ENCODE data around the gene GOLIM4. TPM values are rescaled to one million over a fixed set of nuclear protein-coding genes. Genes with fewer than 3 reads are reported as not detected.
A peak's percentile ranks its signal among the peaks of the same experiment; 100 is the strongest.

Gene GOLIM4
- polyA plus RNA-seq, 1 of the 3 experiments (the other 2 are of a cell fraction) = 42.3 TPM

DNA sequence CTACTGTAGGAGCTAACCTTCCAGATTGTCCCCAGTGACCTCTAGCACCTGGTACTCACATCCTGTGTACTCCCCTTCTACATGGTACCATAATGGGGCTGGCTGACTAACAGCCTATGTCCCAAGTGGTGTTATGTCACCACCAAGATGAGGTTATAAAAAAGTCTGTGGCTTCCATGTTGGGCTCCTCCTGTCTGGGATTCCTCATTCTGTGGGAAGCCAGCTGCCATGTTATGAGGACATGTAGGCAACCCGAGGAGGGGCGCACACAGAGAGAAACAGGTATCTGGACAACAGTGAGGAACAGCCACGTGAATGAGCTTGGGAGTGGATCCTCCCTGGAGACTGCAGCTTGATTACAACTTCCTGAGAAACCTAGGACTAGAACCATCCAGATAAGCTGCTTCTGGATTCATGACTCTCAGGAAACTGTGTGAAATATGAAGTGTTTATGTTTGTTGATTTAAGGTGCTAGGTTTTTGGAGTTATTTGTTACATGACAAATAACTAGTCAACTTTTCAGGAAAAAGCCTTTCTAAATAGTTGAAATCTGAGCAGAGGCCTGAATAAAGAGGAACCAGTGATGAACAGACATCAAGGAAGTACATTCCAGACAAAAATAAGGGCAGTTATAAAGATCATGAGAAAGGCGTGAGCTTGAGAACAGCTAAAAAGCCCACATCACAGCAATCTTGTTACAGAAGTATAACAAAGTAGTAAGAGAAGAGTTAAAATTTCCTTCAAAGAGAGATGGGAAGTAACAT, 21.7 kb downstream of the GOLIM4 start (continued):
- TF ChIP-seq IRF3 (IDR thresholded peaks at IDR 0.05; ENCODE audit: low read depth, low read length) = no peak
- TF ChIP-seq FOSL2 (IDR thresholded peaks at IDR 0.05; ENCODE audit: borderline replicate concordance, low read depth) = no peak
- TF ChIP-seq, protein P1, sequence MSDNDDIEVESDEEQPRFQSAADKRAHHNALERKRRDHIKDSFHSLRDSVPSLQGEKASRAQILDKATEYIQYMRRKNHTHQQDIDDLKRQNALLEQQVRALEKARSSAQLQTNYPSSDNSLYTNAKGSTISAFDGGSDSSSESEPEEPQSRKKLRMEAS (IDR thresholded peaks at IDR 0.05; ENCODE audit: low read depth) = no peak
- TF ChIP-seq TEAD4 (IDR thresholded peaks at IDR 0.05; ENCODE audit: borderline replicate concordance, insufficient read depth) = no peak
- TF ChIP-seq GABPA (IDR thresholded peaks at IDR 0.05; ENCODE audit: low read depth) = no peak

DNA sequence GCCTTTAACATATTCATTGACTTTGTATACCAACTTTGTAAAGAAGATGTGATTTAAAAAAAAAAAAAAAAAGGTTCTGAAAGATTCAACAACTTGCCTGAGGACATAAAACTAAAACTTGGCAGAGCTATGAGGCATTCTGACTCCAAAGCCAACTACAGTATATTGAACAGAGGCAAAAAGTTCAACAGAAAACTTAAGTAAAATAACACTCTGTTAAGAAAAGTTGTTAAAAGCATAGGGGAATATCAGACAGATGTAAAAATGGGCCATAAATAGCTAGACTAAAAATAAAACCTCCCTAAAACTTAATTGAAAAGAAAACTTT, 23.4 kb downstream of the GOLIM4 start:
- H3K4me3 ChIP-seq (ENCODE audit: low read depth in 2 of 2, low read length in 1 of 2) = no peak overlapping the region
- H3K4me2 ChIP-seq = peak overlapping the region; percentile 46; the same call in 1 of the 2 replicates
- H3K4me1 ChIP-seq (ENCODE audit: control insufficient read depth in 1 of 2, insufficient read depth in 2 of 2, low read depth in 1 of 2, low read length in 1 of 2) = peaks cover 4 to 13% of the 10 kb centered on the region in 2 experiments; a peak in 3 of 4 replicates
- ChIA-PET CTCF (interaction anchor here (1.6 kb wide), 1 partner anchor 24 kb away, joined by 3 read pairs; no protein-coding TSS in a partner anchor), POLR2A (no interaction called here)
- H3K9me3 ChIP-seq = no peaks in the 10 kb centered on the region
- peak overlapping the region; percentile 39 to 89 for H3K27ac ChIP-seq (ENCODE audit: low read depth in 2 of 2, low read length in 1 of 2)
- peaks cover 92% of the 10 kb centered on the region for H3K79me2 ChIP-seq (ENCODE audit: insufficient read depth)
- no peak overlapping the region; the same call in 1 of the 2 replicates for H3K9ac ChIP-seq
- H4K20me1 ChIP-seq (ENCODE audit: insufficient read depth) = peaks cover 6% of the 10 kb centered on the region; the same call in 1 of the 2 replicates
- no peaks in the 10 kb centered on the region for H3K9me2 ChIP-seq
- H3F3A ChIP-seq (replicated peaks; ENCODE audit: insufficient read depth) = peaks cover 18% of the 10 kb centered on the region
- no peaks in the 10 kb centered on the region for H3K27me3 ChIP-seq (ENCODE audit: insufficient read depth)
- H3K36me3 ChIP-seq (replicated peaks in 1 of 2; ENCODE audit: control insufficient read depth in 1 of 2, insufficient read depth in 2 of 2, low read length in 1 of 2) = peaks cover 0 to 2% of the 10 kb centered on the region in 2 experiments
- no peak overlapping the region for H2AFZ ChIP-seq (ENCODE audit: low read depth)
- no peak for DNase-seq
- TF ChIP-seq EP300 (IDR thresholded peaks at IDR 0.05; ENCODE audit: borderline replicate concordance in 1 of 2, low read depth in 1 of 2, low read length in 1 of 2) = no peak
- TF ChIP-seq CHD2 (IDR thresholded peaks at IDR 0.05; ENCODE audit: low read length, partially characterized antibody) = no peak
- no peak for TF ChIP-seq RXRA (IDR thresholded peaks at IDR 0.05; ENCODE audit: borderline replicate concordance, low read depth)
- TF ChIP-seq RFX5 (IDR thresholded peaks at IDR 0.05; ENCODE audit: low read length) = no peak
- no peak for TF ChIP-seq REST (IDR thresholded peaks at IDR 0.05; ENCODE audit: low read depth, low read length)
- TF ChIP-seq USF1 (IDR thresholded peaks at IDR 0.05; ENCODE audit: borderline replicate concordance, low read depth) = no peak
- TF ChIP-seq IRF3 (IDR thresholded peaks at IDR 0.05; ENCODE audit: low read depth, low read length) = no peak
- no peak for TF ChIP-seq CTCF (IDR thresholded peaks at IDR 0.05)
- TF ChIP-seq, protein P2, sequence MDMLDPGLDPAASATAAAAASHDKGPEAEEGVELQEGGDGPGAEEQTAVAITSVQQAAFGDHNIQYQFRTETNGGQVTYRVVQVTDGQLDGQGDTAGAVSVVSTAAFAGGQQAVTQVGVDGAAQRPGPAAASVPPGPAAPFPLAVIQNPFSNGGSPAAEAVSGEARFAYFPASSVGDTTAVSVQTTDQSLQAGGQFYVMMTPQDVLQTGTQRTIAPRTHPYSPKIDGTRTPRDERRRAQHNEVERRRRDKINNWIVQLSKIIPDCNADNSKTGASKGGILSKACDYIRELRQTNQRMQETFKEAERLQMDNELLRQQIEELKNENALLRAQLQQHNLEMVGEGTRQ (IDR thresholded peaks at IDR 0.05; ENCODE audit: borderline replicate concordance, low read depth, low read length) = no peak
- TF ChIP-seq YY1 (IDR thresholded peaks at IDR 0.05; ENCODE audit: low read depth) = no peak
- no peak for TF ChIP-seq POLR2AphosphoS5 (IDR thresholded peaks at IDR 0.05; ENCODE audit: low read depth, low read length)
- TF ChIP-seq, protein P3, sequence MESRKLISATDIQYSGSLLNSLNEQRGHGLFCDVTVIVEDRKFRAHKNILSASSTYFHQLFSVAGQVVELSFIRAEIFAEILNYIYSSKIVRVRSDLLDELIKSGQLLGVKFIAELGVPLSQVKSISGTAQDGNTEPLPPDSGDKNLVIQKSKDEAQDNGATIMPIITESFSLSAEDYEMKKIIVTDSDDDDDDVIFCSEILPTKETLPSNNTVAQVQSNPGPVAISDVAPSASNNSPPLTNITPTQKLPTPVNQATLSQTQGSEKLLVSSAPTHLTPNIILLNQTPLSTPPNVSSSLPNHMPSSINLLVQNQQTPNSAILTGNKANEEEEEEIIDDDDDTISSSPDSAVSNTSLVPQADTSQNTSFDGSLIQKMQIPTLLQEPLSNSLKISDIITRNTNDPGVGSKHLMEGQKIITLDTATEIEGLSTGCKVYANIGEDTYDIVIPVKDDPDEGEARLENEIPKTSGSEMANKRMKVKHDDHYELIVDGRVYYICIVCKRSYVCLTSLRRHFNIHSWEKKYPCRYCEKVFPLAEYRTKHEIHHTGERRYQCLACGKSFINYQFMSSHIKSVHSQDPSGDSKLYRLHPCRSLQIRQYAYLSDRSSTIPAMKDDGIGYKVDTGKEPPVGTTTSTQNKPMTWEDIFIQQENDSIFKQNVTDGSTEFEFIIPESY (IDR thresholded peaks at IDR 0.05; ENCODE audit: borderline replicate concordance, low read depth) = no peak
- TF ChIP-seq MEF2A (IDR thresholded peaks at IDR 0.05; ENCODE audit: borderline replicate concordance, low read depth) = no peak
